ENCODE data around the gene SSBP2. TPM values are rescaled to one million over a fixed set of nuclear protein-coding genes. Genes with fewer than 3 reads are reported as not detected.

SSBP2 gene
- total and polyA plus RNA-seq, 2 of the 8 experiments (the other 6 are each of a cell fraction or from before 2014, with no cell fraction given), result 21.5 to 36.2 TPM

GRCh38 chr5:81761270-81761669 is 10.4 kb upstream of the SSBP2 start:
- no peak overlapping the region for H2BK15ac ChIP-seq (ENCODE audit: low read length)
- no peaks in the 10 kb centered on the region for H3K27me3 ChIP-seq (replicated peaks in 1 of 4; ENCODE audit: control insufficient read depth in 3 of 4, extremely low read depth in 1 of 4, insufficient read depth in 3 of 4, low read length in 3 of 4)
- H2BK120ac ChIP-seq (replicated peaks; ENCODE audit: low read depth, low read length), result no peak overlapping the region
- POLR2A ChIA-PET (ENCODE audit: partially characterized antibody), result interaction anchor here (0.7 to 1.3 kb wide), 2 partner anchors 10 to 513 kb away, joined by 3 read pairs; partner anchors contain the start of gene SSBP2
- H2AK5ac ChIP-seq (ENCODE audit: low read depth, low read length), result no peak overlapping the region
- H3K4ac ChIP-seq (replicated peaks; ENCODE audit: insufficient read length, low read depth, low read length), result no peak overlapping the region
- no peaks in the 10 kb centered on the region for H3K9me3 ChIP-seq (ENCODE audit: insufficient read depth in 2 of 2, low read depth in 1 of 2, low read length in 1 of 2)
- H2BK12ac ChIP-seq (ENCODE audit: low read depth, low read length), result no peak overlapping the region
- H3K79me1 ChIP-seq (ENCODE audit: low read depth, low read length), result no peaks in the 10 kb centered on the region
- DNase-seq (ENCODE audit: low read depth in 1 of 2, low spot score in 2 of 2) (no peak), FAIRE-seq (no peak)
- no peaks in the 10 kb centered on the region for H3K36me3 ChIP-seq (ENCODE audit: control insufficient read depth in 2 of 4, insufficient read depth in 4 of 4, low read length in 3 of 4)
- H4K8ac ChIP-seq (ENCODE audit: extremely low read depth, insufficient read depth, low read length), result no peak overlapping the region
- no peak overlapping the region for H4K5ac ChIP-seq (ENCODE audit: insufficient read length, low read depth, low read length)
- no peak overlapping the region for H2BK20ac ChIP-seq (ENCODE audit: low read length)
- no peak overlapping the region for H3K4me3 ChIP-seq (ENCODE audit: extremely low read depth in 1 of 4, insufficient read depth in 2 of 4, low read depth in 3 of 4, low read length in 4 of 4)
- H2AFZ ChIP-seq (ENCODE audit: low read length), result no peak overlapping the region
- H3K23me2 ChIP-seq (ENCODE audit: low read depth, low read length), result no peaks in the 10 kb centered on the region; the same call in 1 of the 2 replicates
- H4K20me1 ChIP-seq (replicated peaks in 1 of 2; ENCODE audit: control insufficient read depth in 1 of 2, insufficient read depth in 2 of 2, low read length in 2 of 2), result no peaks in the 10 kb centered on the region
- H3K23ac ChIP-seq (ENCODE audit: insufficient read length), result no peak overlapping the region
- H3K4me2 ChIP-seq (ENCODE audit: insufficient read depth in 1 of 2, low read depth in 2 of 2, low read length in 2 of 2), result no peak overlapping the region
- H3K79me2 ChIP-seq (ENCODE audit: control insufficient read depth in 1 of 2, insufficient read depth in 2 of 2, low read length in 2 of 2), result no peaks in the 10 kb centered on the region
- H2BK5ac ChIP-seq (ENCODE audit: low read depth, low read length), result no peak overlapping the region
- TF ChIP-seq BRCA1 (IDR thresholded peaks at IDR 0.05; ENCODE audit: low read depth, low read length) (no peak), JUND (IDR thresholded peaks at IDR 0.05; ENCODE audit: low read length) (no peak), CTBP2 (IDR thresholded peaks at IDR 0.05; ENCODE audit: borderline replicate concordance, insufficient read depth, insufficient read length, low read length) (no peak), CEBPB (IDR thresholded peaks at IDR 0.05; ENCODE audit: low read depth, low read length) (no peak), TEAD4 (IDR thresholded peaks at IDR 0.05; ENCODE audit: low read depth, low read length) (no peak), YY1 (IDR thresholded peaks at IDR 0.05; ENCODE audit: low read depth, low read length) (no peak), CREB1 (IDR thresholded peaks at IDR 0.05) (no peak), GABPA (IDR thresholded peaks at IDR 0.05; ENCODE audit: borderline replicate concordance, insufficient read depth, low read length) (no peak)
- 88% methylated on average over 2 of the region's 2 CpGs; no CpG with 5 or more reads in 1 of the 2 experiments for WGBS, 2 experiments (ENCODE audit: extremely low coverage in 1 of 2, insufficient coverage in 1 of 2, insufficient read length in 1 of 2, insufficient replicate concordance in 2 of 2, low coverage in 1 of 2, low lambda C conversion rate in 2 of 2, missing lambda C conversion rate in 1 of 2)
- no peak overlapping the region for H3K9ac ChIP-seq (replicated peaks in 1 of 4; ENCODE audit: extremely low read depth in 1 of 4, low read depth in 3 of 4, low read length in 3 of 4)
- H3K56ac ChIP-seq (replicated peaks; ENCODE audit: insufficient read length, low read depth, low read length), result no peak overlapping the region
- CTCF ChIA-PET (ENCODE audit: partially characterized antibody), result interaction anchor here (0.7 to 1.8 kb wide), 6 partner anchors 9 to 494 kb away, joined by 3 to 5 read pairs (median 4); no protein-coding TSS in a partner anchor
- H3K18ac ChIP-seq (ENCODE audit: extremely low read depth, low read length), result no peak overlapping the region
- no peak overlapping the region for H3K27ac ChIP-seq (ENCODE audit: low read depth, low read length)
- H3K14ac ChIP-seq (ENCODE audit: insufficient read length), result no peak overlapping the region
- H4K91ac ChIP-seq (replicated peaks; ENCODE audit: insufficient read length, low read length), result no peak overlapping the region
- peaks cover 0 to 10% (median 5%) of the 10 kb centered on the region in 4 experiments; a peak in 3 of 7 replicates for H3K4me1 ChIP-seq (replicated peaks in 1 of 4; ENCODE audit: control insufficient read depth in 3 of 4, insufficient read depth in 4 of 4, low read length in 3 of 4)
